Esophagus muscularis mucosa (tissue), 4 donors: Measurements from ENCODE around the gene PHLDA2. TPM values are rescaled to one million over a fixed set of nuclear protein-coding genes. Genes with fewer than 3 reads are reported as not detected.

ENCODE experiments used
- DNase-seq: peaks from one replicate; pipeline ENCODE4 v3.0.0-alpha.2; 2017; ENCODE audit errors: extremely low spot score
- H3K27ac ChIP-seq, 4 donors: fragments of 200-600 bp; sonication (generic); replicated peaks in 1 of 4; 1 replicate in 3 of 4; 2 replicates in 1 of 4; pipeline ENCODE4 v1.5.1; 2016 to 2019; ENCODE audit warnings: mild to moderate bottlenecking in 1 of 4
- H3K27me3 ChIP-seq, 4 donors: fragments of 200-600 bp; sonication (generic); one replicate each; pipeline versions ENCODE4 v1.5.1 to v1.6.0; 2016 to 2019
- H3K36me3 ChIP-seq, 4 donors: fragments of 200-600 bp; sonication (generic); one replicate each; pipeline ENCODE4 v1.5.1; 2016 to 2019
- H3K4me1 ChIP-seq, 4 donors: fragments of 200-600 bp; sonication (generic); one replicate each; pipeline ENCODE4 v1.5.1; 2016 to 2019
- H3K4me3 ChIP-seq, 4 donors: fragments of 200-600 bp; sonication (generic); 1 replicate in 2 of 4; 2 replicates in 2 of 4; pipeline ENCODE4 v1.5.1; 2016 to 2019; ENCODE audit warnings: mild to moderate bottlenecking in 4 of 4, moderate library complexity in 1 of 4
- H3K9me3 ChIP-seq, 4 donors: fragments of 200-600 bp; sonication (generic); 1 replicate in 3 of 4; 2 replicates in 1 of 4; pipeline ENCODE4 v1.5.1; 2016 to 2019
- CTCF ChIP-seq, 3 experiments: fragments of 200-600 bp in 2 of 3; fragments of 450-650 bp in 1 of 3; sonication (generic) in 2 of 3; IDR thresholded peaks; one replicate each; pipeline ENCODE4 v1.5.1; 2017 to 2019; ENCODE audit warnings: antibody characterized with exemption in 3 of 3, mild to moderate bottlenecking in 2 of 3, moderate library complexity in 1 of 3
- EP300 ChIP-seq: sonication (generic); formaldehyde crosslinking; IDR thresholded peaks from one replicate; pipeline ENCODE4 v1.6.1; 2017; ENCODE audit warnings: antibody characterized with exemption
- POLR2A ChIP-seq: fragments of 450-650 bp; IDR thresholded peaks from one replicate; pipeline ENCODE4 v1.6.1; 2017; ENCODE audit warnings: antibody characterized with exemption, moderate library complexity, mild to moderate bottlenecking, low read depth
- POLR2AphosphoS5 ChIP-seq, 2 donors: sonication (generic); formaldehyde crosslinking; IDR thresholded peaks; one replicate each; pipeline ENCODE4 v1.6.1; 2017; ENCODE audit warnings: antibody characterized with exemption in 2 of 2
- WGBS: methylation state at CpG from one replicate; pipeline ENCODE4 v1.1.5; 2018; 5-methylcytosine and 5-hydroxymethylcytosine counted together
- intact Hi-C: fragments of 100-400 bp; cut with DNase I; formaldehyde crosslinking; loops from one replicate; pipeline ENCODE4 v1.15.1; 2023
- total RNA-seq, 4 donors: library from RNA; depleted of rRNA; stranded (reverse); fragments of >200 nt; gene quantifications; one replicate each; pipeline versions ENCODE4 v1.1.0 to v1.2.1, GENCODE V29; 2016

The PHLDA2 gene
- total RNA-seq, 4 donors from 2014 or later: 0.83 to 2.3 (median 1.3) TPM

GRCh38 chr11:2917842-2918490 is 11.3 kb downstream of the PHLDA2 start:
- Histone ChIP-seq H3K27me3 (peaks cover 0 to 5% (median 0%) of the 10 kb centered on the region in 4 donors), H3K9me3 (no peaks in the 10 kb centered on the region), H3K27ac (no peak overlapping the region), H3K4me1 (peaks cover 0 to 5% (median 0%) of the 10 kb centered on the region in 4 donors), H3K36me3 (no peaks in the 10 kb centered on the region), H3K4me3 (no peak overlapping the region)
- no peak for TF ChIP-seq CTCF (IDR thresholded peaks at IDR 0.05)
- TF ChIP-seq POLR2AphosphoS5 (IDR thresholded peaks at IDR 0.05): no peak
- TF ChIP-seq POLR2A: no peak
- no peak for TF ChIP-seq EP300
- intact Hi-C loops: no loop called here
- 85% methylated on average over 19 of the region's 25 CpGs for WGBS
- no peak for DNase-seq

GRCh38 chr11:2916892-2917645 is 12.2 kb downstream of the PHLDA2 start:
- peaks cover 0 to 3% (median 0%) of the 10 kb centered on the region in 4 donors for H3K27me3 ChIP-seq
- H3K36me3 ChIP-seq: no peaks in the 10 kb centered on the region
- H3K27ac ChIP-seq: no peak overlapping the region
- WGBS: 94% methylated on average over 16 of the region's 16 CpGs
- no peak overlapping the region for H3K4me3 ChIP-seq
- H3K9me3 ChIP-seq: no peaks in the 10 kb centered on the region
- TF ChIP-seq CTCF (IDR thresholded peaks at IDR 0.05) (no peak), EP300 (no peak), POLR2AphosphoS5 (IDR thresholded peaks at IDR 0.05) (no peak), POLR2A (no peak)
- H3K4me1 ChIP-seq: peaks cover 0 to 5% (median 0%) of the 10 kb centered on the region in 4 donors
- DNase-seq: no peak
- intact Hi-C loops: no loop called here

- H3K4me3 ChIP-seq: no peak overlapping the region
- no peak for TF ChIP-seq POLR2A
- no peak for TF ChIP-seq CTCF (IDR thresholded peaks at IDR 0.05)
- no peak for TF ChIP-seq POLR2AphosphoS5 (IDR thresholded peaks at IDR 0.05)
- TF ChIP-seq EP300: no peak
- H3K4me1 ChIP-seq: peaks cover 0 to 5% (median 0%) of the 10 kb centered on the region in 4 donors
- DNase-seq: no peak
- intact Hi-C loops: no loop called here
- 85% methylated on average over 11 of the region's 20 CpGs for WGBS
- no peaks in the 10 kb centered on the region for H3K36me3 ChIP-seq
- no peak overlapping the region for H3K27ac ChIP-seq
- H3K27me3 ChIP-seq: no peaks in the 10 kb centered on the region
- H3K9me3 ChIP-seq: no peaks in the 10 kb centered on the region
Observed at GRCh38 chr11:2916114-2916891, 12.9 kb downstream of the PHLDA2 start.

- TF ChIP-seq POLR2A (no peak), EP300 (no peak), POLR2AphosphoS5 (IDR thresholded peaks at IDR 0.05) (no peak), CTCF (IDR thresholded peaks at IDR 0.05) (no peak)
- Histone ChIP-seq H3K36me3 (no peaks in the 10 kb centered on the region), H3K27ac (no peak overlapping the region), H3K4me1 (peaks cover 0 to 5% (median 0%) of the 10 kb centered on the region in 4 donors), H3K9me3 (no peaks in the 10 kb centered on the region), H3K4me3 (no peak overlapping the region), H3K27me3 (no peaks in the 10 kb centered on the region)
- WGBS: 100% methylated on average over 1 of the region's 11 CpGs
- no peak for DNase-seq
- intact Hi-C loops: no loop called here
Observed at GRCh38 chr11:2915473-2915872, 13.7 kb downstream of the PHLDA2 start.
